Activated T-helper 1 cell treated with anti-CD3 and anti-CD28 coated beads, Interleukin-12 subunit alpha, Interleukin-12 subunit beta, Interleukin-2, Interleukin-4 antibody, amounts not matched to agents 30 ng/mL and 10 ng/mL and 1 ng/mL, durations not matched to agents 14 hours and 24 hours and 36 hours (primary cell): Measurements from ENCODE around the gene VASN. TPM values are rescaled to one million over a fixed set of nuclear protein-coding genes. Genes with fewer than 3 reads are reported as not detected.

Experiments
- DNase-seq: peaks from one replicate; pipeline ENCODE4 v3.0.0; 2021; ENCODE audit warnings: low spot score
- H3K27ac Mint-ChIP-seq: one replicate; pipeline ENCODE4 v1.8.0; 2021; ENCODE audit warnings: mild to moderate bottlenecking, mixed read lengths
- H3K27me3 Mint-ChIP-seq: one replicate; pipeline ENCODE4 v1.8.0; 2022; ENCODE audit warnings: mild to moderate bottlenecking, moderate library complexity, mixed read lengths; ENCODE audit not compliant: insufficient read depth
- H3K36me3 Mint-ChIP-seq: one replicate; pipeline ENCODE4 v1.8.0; 2021; ENCODE audit warnings: low read depth, mixed read lengths
- H3K4me1 Mint-ChIP-seq: one replicate; pipeline ENCODE4 v1.8.0; 2021; ENCODE audit warnings: low read depth, mixed read lengths
- H3K4me3 Mint-ChIP-seq: one replicate; pipeline ENCODE4 v1.8.0; 2021; ENCODE audit warnings: mild to moderate bottlenecking, moderate library complexity, mixed read lengths
- H3K9me3 Mint-ChIP-seq: one replicate; pipeline ENCODE4 v1.8.0; 2021; ENCODE audit warnings: mixed read lengths
- intact Hi-C: fragments of 100-400 bp; cut with micrococcal nuclease; formaldehyde crosslinking; loops from one replicate; pipeline ENCODE4 v1.15.1; 2024
- total RNA-seq: library from RNA; stranded (reverse); gene quantifications from 2 replicates; pipeline ENCODE4 v1.2.3, GENCODE V29; 2022

VASN gene
- total RNA-seq, 1 donor from 2014 or later, result 0.18 TPM

GRCh38 chr16:4364196-4365013, 7.2 kb upstream of the VASN start:
- Mint-ChIP-seq H3K27ac (no peak overlapping the region), H3K36me3 (peaks cover 12% of the 10 kb centered on the region), H3K4me3 (no peak overlapping the region), H3K9me3 (no peaks in the 10 kb centered on the region), H3K4me1 (no peaks in the 10 kb centered on the region), H3K27me3 (no peaks in the 10 kb centered on the region)
- no peak for DNase-seq
- intact Hi-C loops, result no loop called here

- Mint-ChIP-seq H3K9me3 (no peaks in the 10 kb centered on the region), H3K27ac (no peak overlapping the region), H3K4me3 (no peak overlapping the region), H3K4me1 (no peaks in the 10 kb centered on the region), H3K27me3 (no peaks in the 10 kb centered on the region), H3K36me3 (peaks cover 12% of the 10 kb centered on the region)
- intact Hi-C loops, result no loop called here
- DNase-seq, result no peak
Observed at GRCh38 chr16:4365014-4365406, 6.6 kb upstream of the VASN start.

GRCh38 chr16:4365615-4366014, 6.0 kb upstream of the VASN start:
- peaks cover 12% of the 10 kb centered on the region for H3K36me3 Mint-ChIP-seq
- H3K27me3 Mint-ChIP-seq, result no peaks in the 10 kb centered on the region
- no peaks in the 10 kb centered on the region for H3K4me1 Mint-ChIP-seq
- intact Hi-C loops, result no loop called here
- no peak overlapping the region for H3K27ac Mint-ChIP-seq
- no peaks in the 10 kb centered on the region for H3K9me3 Mint-ChIP-seq
- no peak for DNase-seq
- H3K4me3 Mint-ChIP-seq, result no peak overlapping the region

GRCh38 chr16:4366016-4366415, 5.6 kb upstream of the VASN start:
- Mint-ChIP-seq H3K36me3 (peaks cover 12% of the 10 kb centered on the region), H3K4me1 (no peaks in the 10 kb centered on the region), H3K27ac (no peak overlapping the region), H3K27me3 (no peaks in the 10 kb centered on the region), H3K9me3 (no peaks in the 10 kb centered on the region), H3K4me3 (no peak overlapping the region)
- intact Hi-C loops, result no loop called here
- no peak for DNase-seq

GRCh38 chr16:4367393-4367856, 4.2 kb upstream of the VASN start:
- Mint-ChIP-seq H3K4me3 (no peak overlapping the region), H3K27ac (no peak overlapping the region), H3K4me1 (no peaks in the 10 kb centered on the region), H3K27me3 (no peaks in the 10 kb centered on the region), H3K36me3 (peaks cover 12% of the 10 kb centered on the region), H3K9me3 (no peaks in the 10 kb centered on the region)
- DNase-seq, result no peak
- intact Hi-C loops, result no loop called here

- DNase-seq, result no peak
- Mint-ChIP-seq H3K4me3 (no peak overlapping the region), H3K4me1 (no peaks in the 10 kb centered on the region), H3K27me3 (no peaks in the 10 kb centered on the region), H3K9me3 (no peaks in the 10 kb centered on the region), H3K36me3 (peaks cover 6% of the 10 kb centered on the region), H3K27ac (no peak overlapping the region)
- intact Hi-C loops, result no loop called here
Observed at GRCh38 chr16:4369007-4369733, 2.5 kb upstream of the VASN start.

GRCh38 chr16:4370151-4370550, 1.5 kb upstream of the VASN start:
- intact Hi-C loops, result no loop called here
- Mint-ChIP-seq H3K4me1 (no peaks in the 10 kb centered on the region), H3K27me3 (no peaks in the 10 kb centered on the region), H3K4me3 (no peak overlapping the region), H3K36me3 (peaks cover 6% of the 10 kb centered on the region), H3K27ac (no peak overlapping the region), H3K9me3 (no peaks in the 10 kb centered on the region)
- DNase-seq, result no peak

GRCh38 chr16:4370570-4371356, 885 bp upstream of the VASN start:
- no peak overlapping the region for H3K4me3 Mint-ChIP-seq
- no peak for DNase-seq
- H3K27ac Mint-ChIP-seq, result no peak overlapping the region
- H3K27me3 Mint-ChIP-seq, result no peaks in the 10 kb centered on the region
- peaks cover 6% of the 10 kb centered on the region for H3K36me3 Mint-ChIP-seq
- H3K9me3 Mint-ChIP-seq, result no peaks in the 10 kb centered on the region
- intact Hi-C loops, result loop anchor here (1.0 kb wide), 2 partner anchors 19 to 97 kb away; partner anchors contain the start of genes PAM16 and TFAP4
- no peaks in the 10 kb centered on the region for H3K4me1 Mint-ChIP-seq

- Mint-ChIP-seq H3K9me3 (no peaks in the 10 kb centered on the region), H3K27me3 (no peaks in the 10 kb centered on the region), H3K36me3 (peaks cover 6% of the 10 kb centered on the region), H3K4me1 (no peaks in the 10 kb centered on the region), H3K4me3 (peak overlapping the region; percentile 66), H3K27ac (no peak overlapping the region)
- intact Hi-C loops, result no loop called here
- peak; percentile 11 for DNase-seq
Observed at GRCh38 chr16:4372001-4372577, 441 bp downstream of the VASN start.

GRCh38 chr16:4372578-4373355, 1.1 kb downstream of the VASN start:
- Mint-ChIP-seq H3K4me1 (no peaks in the 10 kb centered on the region), H3K36me3 (peaks cover under 1% of the 10 kb centered on the region), H3K9me3 (no peaks in the 10 kb centered on the region), H3K27ac (no peak overlapping the region), H3K27me3 (no peaks in the 10 kb centered on the region), H3K4me3 (no peak overlapping the region)
- intact Hi-C loops, result no loop called here
- no peak for DNase-seq

GRCh38 chr16:4373356-4373908, 1.8 kb downstream of the VASN start:
- Mint-ChIP-seq H3K36me3 (no peaks in the 10 kb centered on the region), H3K9me3 (no peaks in the 10 kb centered on the region), H3K4me3 (no peak overlapping the region), H3K27ac (no peak overlapping the region), H3K27me3 (no peaks in the 10 kb centered on the region), H3K4me1 (no peaks in the 10 kb centered on the region)
- intact Hi-C loops, result no loop called here
- DNase-seq, result no peak
